ENCODE measurements around the gene GJE1. TPM values are rescaled to one million over a fixed set of nuclear protein-coding genes. Genes with fewer than 3 reads are reported as not detected.
A peak's percentile ranks its signal among the peaks of the same experiment; 100 is the strongest.
"Not testable (repeated sequence)": the region's sequence is repeated elsewhere in the genome, so short reads cannot be mapped to it uniquely, and the experiment has no call there.

GJE1 gene
- total RNA-seq, 1 donor from 2014 or later: not detected

DNA sequence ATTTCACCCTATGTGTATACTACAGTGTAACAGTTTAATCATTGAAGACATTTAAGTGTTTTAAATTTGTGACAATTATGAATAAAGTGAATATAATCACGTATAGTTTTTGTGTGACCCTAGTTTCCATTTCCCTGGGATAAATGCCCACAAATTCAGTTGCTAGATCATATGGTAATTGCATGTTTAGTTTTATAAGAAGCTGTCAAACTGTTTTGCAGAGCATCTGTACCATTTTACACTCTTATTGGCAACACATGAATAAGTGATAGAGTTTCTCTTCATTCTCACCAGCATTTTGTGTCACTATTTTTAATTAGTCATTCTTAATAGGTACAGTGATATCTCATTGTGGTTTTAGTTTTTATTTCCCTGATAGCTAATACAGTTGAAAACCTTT, 21.6 kb downstream of the GJE1 start:
- Mint-ChIP-seq H3K27ac (ENCODE audit: unreplicated experiment) (no peak overlapping the region), H3K4me3 (ENCODE audit: unreplicated experiment) (no peak overlapping the region), H3K27me3 (ENCODE audit: unreplicated experiment) (no peaks in the 10 kb centered on the region), H3K9me3 (ENCODE audit: unreplicated experiment) (no peaks in the 10 kb centered on the region), H3K36me3 (ENCODE audit: unreplicated experiment) (no peaks in the 10 kb centered on the region), H3K4me1 (ENCODE audit: low read depth, unreplicated experiment) (no peaks in the 10 kb centered on the region)
- DNase-seq: no peak
- TF ChIP-seq, protein P1, sequence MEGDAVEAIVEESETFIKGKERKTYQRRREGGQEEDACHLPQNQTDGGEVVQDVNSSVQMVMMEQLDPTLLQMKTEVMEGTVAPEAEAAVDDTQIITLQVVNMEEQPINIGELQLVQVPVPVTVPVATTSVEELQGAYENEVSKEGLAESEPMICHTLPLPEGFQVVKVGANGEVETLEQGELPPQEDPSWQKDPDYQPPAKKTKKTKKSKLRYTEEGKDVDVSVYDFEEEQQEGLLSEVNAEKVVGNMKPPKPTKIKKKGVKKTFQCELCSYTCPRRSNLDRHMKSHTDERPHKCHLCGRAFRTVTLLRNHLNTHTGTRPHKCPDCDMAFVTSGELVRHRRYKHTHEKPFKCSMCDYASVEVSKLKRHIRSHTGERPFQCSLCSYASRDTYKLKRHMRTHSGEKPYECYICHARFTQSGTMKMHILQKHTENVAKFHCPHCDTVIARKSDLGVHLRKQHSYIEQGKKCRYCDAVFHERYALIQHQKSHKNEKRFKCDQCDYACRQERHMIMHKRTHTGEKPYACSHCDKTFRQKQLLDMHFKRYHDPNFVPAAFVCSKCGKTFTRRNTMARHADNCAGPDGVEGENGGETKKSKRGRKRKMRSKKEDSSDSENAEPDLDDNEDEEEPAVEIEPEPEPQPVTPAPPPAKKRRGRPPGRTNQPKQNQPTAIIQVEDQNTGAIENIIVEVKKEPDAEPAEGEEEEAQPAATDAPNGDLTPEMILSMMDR (IDR thresholded peaks at IDR 0.05; ENCODE audit: partially characterized antibody, unreplicated experiment): no peak

DNA sequence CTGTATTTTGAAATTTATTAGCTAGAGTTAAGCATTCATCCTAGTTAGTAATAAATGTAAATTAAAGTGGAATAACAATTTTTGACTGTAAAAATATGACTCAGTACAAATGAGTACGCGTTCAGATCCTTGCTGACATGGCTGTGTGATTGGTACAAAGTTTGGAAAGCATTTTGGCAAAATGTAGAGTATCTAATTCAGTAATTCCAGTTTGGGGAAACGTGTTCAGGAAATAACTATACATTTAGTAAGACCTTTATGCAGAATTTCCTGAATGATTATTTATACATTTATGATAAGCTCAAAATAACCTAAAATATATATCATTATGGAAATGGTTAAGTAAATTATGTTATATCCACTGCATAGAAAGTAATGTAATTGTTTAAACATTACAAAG, 22.4 kb downstream of the GJE1 start:
- Mint-ChIP-seq H3K36me3 (ENCODE audit: unreplicated experiment) (no peaks in the 10 kb centered on the region), H3K27ac (ENCODE audit: unreplicated experiment) (no peak overlapping the region)

DNA sequence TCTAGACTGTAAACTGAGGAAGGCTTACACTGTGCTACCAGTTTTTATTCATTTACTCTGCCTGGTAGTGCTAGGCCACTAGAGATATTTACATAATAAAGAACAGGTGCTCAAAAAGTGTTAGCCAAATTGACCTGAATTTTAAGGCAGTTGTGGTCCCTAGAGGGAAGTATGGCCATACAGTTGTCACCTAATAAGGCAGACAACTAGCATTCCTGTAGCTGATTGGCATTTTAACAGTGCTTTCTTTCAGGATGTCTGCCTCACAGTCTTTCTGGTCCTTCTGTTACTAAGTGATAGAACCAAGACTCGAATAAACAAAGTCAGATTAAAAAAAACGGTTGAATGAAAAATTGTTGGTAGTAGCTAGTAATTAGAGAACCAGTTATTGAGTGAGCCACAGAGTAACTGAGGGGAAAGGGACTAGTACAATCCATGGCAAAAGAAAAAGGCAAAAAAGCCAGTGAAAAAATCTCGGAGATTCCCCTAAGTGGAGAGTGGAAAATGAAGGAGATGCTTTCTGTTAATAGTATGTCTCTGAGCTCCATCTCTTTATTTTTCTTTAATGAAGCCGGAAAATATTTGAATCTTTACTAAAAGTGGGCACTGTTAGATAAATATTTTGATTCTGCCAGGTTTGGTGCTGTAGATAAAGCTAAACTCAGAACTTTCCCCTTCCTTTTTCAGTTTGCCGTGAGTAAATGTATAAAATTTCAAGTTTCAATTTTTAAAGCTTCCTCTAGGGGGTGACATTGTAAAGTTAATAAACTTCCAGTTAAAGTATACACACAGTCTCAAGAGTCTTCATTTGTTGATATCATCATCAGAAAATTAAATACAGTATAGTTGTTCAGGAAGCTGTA, 23.4 kb downstream of the GJE1 start:
- Mint-ChIP-seq H3K27ac (ENCODE audit: unreplicated experiment) (no peak overlapping the region), H3K36me3 (ENCODE audit: unreplicated experiment) (no peaks in the 10 kb centered on the region), H3K4me3 (ENCODE audit: unreplicated experiment) (no peak overlapping the region), H3K9me3 (ENCODE audit: unreplicated experiment) (no peaks in the 10 kb centered on the region), H3K27me3 (ENCODE audit: unreplicated experiment) (peaks cover 2% of the 10 kb centered on the region), H3K4me1 (ENCODE audit: low read depth, unreplicated experiment) (peaks cover 3% of the 10 kb centered on the region)
- TF ChIP-seq, protein P1 (IDR thresholded peaks at IDR 0.05; ENCODE audit: partially characterized antibody, unreplicated experiment): peak; percentile 75
- DNase-seq: no peak

More for the DNA sequence above, 22.4 kb downstream of the GJE1 start:
- H3K9me3 Mint-ChIP-seq (ENCODE audit: unreplicated experiment): no peaks in the 10 kb centered on the region
- TF ChIP-seq, protein P1 (IDR thresholded peaks at IDR 0.05; ENCODE audit: partially characterized antibody, unreplicated experiment): no peak
- no peak overlapping the region for H3K4me3 Mint-ChIP-seq (ENCODE audit: unreplicated experiment)
- H3K4me1 Mint-ChIP-seq (ENCODE audit: low read depth, unreplicated experiment): no peaks in the 10 kb centered on the region
- H3K27me3 Mint-ChIP-seq (ENCODE audit: unreplicated experiment): peaks cover 2% of the 10 kb centered on the region
- no peak for DNase-seq

DNA sequence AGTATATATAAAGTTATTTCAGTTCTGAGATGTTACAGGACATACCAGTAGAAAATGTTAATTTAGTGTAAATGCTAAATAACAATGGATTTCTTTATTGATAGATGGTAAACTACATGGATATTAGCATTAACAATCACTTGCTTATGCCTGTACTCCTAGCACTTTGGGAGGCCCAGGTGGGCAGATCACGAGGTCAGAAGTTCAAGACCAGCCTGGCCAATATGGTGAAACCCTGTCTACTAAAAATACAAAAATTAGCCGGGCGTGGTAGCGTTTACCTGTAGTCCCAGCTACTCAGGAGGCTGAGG, 24.0 kb downstream of the GJE1 start:
- not testable (repeated sequence) for H3K27ac Mint-ChIP-seq (ENCODE audit: unreplicated experiment); H3K27me3 Mint-ChIP-seq (ENCODE audit: unreplicated experiment); DNase-seq; H3K4me1 Mint-ChIP-seq (ENCODE audit: low read depth, unreplicated experiment); H3K9me3 Mint-ChIP-seq (ENCODE audit: unreplicated experiment); H3K36me3 Mint-ChIP-seq (ENCODE audit: unreplicated experiment); H3K4me3 Mint-ChIP-seq (ENCODE audit: unreplicated experiment)
- TF ChIP-seq, protein P1 (IDR thresholded peaks at IDR 0.05; ENCODE audit: partially characterized antibody, unreplicated experiment): peak; percentile 39

DNA sequence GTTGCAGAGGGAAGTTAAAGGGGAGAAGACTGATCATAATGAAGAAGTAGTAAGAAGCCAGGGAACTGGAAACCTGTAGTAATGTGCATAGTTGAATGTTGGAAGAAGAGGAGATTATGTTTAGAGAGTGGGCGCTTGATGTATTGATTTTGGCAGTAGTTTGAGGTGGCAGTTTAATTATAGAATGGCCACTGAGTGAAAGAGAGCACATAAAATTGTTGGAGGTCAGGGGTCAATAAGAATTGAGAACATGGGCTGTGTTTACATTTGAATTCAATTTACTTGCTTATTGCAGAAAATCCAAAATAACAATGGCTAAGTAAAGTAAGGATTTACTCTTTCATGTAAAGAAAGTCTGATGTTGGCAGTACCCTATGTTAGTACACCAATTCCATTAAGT, 30.1 kb downstream of the GJE1 start:
- DNase-seq: no peak
- Mint-ChIP-seq H3K4me3 (ENCODE audit: unreplicated experiment) (no peak overlapping the region), H3K27ac (ENCODE audit: unreplicated experiment) (no peak overlapping the region), H3K4me1 (ENCODE audit: low read depth, unreplicated experiment) (peaks cover 18% of the 10 kb centered on the region), H3K9me3 (ENCODE audit: unreplicated experiment) (no peaks in the 10 kb centered on the region), H3K36me3 (ENCODE audit: unreplicated experiment) (no peaks in the 10 kb centered on the region), H3K27me3 (ENCODE audit: unreplicated experiment) (peaks cover 2% of the 10 kb centered on the region)
- TF ChIP-seq, protein P1 (IDR thresholded peaks at IDR 0.05; ENCODE audit: partially characterized antibody, unreplicated experiment): no peak
